Activated CD4-positive, alpha-beta T cell treated with anti-CD3 and anti-CD28 coated beads, Interleukin-2, amount 50 U/mL, for 1 hour (primary cell): ENCODE results near the gene ZFP3.
"Not testable (repeated sequence)": the region's sequence is repeated elsewhere in the genome, so short reads cannot be mapped to it uniquely, and the experiment has no call there.

Experiments
- DNase-seq: peaks from one replicate; pipeline ENCODE4 v3.0.0-alpha.2; 2020

The ZFP3 gene

DNA sequence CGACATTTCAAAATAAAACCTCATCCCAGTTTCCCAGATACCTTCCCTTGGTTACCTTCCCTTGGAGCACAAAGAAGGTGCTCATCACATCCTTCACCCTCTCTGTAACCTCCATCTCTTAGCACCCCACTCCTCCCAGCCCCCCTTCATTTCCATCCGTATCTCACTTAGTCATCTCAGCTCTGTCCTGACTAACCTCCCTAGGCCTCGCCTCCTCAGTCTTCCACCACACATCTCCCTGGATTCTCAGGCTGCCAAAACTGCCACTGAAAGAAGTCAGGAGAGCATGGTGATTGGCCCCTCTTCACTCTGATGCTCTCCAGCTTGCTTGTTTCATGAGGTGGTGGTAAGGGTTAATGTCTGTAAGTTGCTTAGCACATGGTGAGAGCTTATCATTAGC, 2.3 kb downstream of the ZFP3 start:
- DNase-seq = no peak

DNA sequence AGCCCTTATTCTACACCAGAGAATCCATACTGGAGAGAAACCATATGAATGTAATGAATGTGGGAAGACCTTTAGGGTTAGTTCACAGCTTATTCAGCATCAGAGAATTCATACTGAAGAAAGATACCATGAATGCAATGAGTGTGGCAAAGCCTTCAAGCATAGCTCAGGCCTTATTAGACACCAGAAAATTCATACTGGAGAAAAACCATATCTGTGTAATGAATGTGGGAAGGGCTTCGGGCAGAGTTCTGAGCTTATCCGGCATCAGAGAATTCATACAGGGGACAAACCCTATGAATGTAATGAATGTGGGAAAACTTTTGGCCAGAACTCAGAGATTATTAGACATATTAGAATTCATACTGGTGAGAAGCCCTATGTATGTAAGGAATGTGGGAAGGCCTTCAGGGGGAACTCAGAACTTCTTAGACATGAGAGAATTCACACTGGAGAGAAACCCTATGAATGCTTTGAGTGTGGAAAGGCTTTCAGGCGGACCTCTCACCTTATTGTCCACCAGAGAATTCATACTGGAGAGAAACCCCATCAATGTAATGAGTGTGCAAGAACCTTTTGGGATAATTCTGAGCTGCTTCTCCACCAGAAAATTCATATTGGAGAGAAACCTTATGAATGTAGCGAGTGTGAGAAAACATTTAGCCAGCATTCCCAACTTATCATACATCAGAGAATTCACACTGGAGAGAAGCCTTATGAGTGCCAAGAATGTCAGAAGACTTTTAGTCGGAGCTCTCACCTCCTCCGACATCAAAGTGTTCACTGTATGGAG, 14.1 kb downstream of the ZFP3 start:
- no peak for DNase-seq

DNA sequence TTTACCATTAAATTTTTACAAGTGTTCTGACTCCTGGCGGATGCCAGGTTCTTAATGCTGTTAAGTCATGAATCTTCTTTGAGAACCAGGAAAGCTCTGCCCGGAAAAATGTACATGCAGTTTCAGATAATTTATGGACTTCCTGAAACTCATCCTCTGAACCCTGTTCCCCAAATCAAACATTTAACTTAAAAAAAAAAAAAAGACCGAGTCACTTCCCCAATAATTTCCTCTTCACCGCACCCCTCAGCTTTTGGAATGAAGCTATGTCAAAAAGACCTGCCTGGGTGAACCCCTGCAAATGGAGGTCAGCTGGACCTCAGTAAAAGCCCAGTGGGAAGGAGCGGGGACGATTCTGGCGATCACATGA, 18.4 kb downstream of the ZFP3 start:
- DNase-seq = no peak

DNA sequence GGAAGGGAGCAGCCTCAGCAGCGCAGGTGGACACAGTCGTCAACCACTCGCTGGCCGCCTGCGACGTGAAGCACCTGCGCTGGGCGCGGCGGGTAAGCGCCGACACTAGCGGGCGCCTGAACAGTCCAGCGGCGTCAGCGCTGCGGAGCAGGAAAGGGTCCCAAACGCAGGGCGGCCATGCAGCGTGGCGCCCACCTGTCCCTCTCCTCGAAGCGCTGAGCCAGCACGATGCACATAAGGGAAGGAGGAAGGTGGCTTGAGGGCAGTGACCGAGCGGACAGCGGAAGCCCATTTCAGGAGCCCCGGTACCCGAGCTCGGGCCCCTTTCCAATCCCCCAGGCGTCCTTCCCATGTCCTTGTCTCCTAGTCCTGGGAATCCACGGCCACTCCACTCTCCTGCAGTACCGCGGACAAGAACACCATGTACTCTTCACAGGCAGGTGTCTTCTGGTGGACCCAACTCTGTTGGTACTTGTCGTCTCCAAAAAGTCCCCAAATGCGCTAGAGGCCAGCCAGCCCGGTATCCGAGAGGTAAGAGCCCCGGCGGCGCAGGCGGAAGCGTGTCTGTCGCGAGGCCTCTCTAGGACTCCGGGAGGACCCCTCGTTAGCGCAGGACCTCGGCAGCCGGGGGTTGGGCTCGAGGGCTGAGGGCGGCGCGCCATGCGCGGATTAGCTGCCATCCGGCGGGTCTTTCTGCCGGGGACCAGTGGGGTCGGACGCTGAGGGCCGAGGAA, 19.0 kb downstream of the ZFP3 start:
- DNase-seq = peak; percentile 29

DNA sequence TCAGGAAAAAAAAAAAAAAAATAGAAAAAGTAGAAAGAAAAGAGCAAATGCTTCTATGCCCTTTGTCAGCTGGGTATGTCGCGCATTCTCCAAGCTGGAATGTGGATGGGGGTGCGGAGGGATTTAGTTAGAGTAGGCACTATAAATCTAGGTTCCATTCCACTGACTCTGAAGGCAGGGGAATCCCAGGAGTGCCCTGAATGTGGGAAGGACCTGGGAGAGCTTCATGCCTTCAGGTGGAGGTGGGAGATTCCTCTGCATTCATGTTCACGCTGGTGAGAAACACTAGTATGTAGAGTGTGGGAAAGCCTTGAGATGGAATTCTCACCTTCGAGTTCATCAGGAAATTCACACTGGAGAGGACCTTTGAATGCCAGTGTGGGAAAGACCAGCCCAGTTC, 21.0 kb downstream of the ZFP3 start:
- no peak for DNase-seq

DNA sequence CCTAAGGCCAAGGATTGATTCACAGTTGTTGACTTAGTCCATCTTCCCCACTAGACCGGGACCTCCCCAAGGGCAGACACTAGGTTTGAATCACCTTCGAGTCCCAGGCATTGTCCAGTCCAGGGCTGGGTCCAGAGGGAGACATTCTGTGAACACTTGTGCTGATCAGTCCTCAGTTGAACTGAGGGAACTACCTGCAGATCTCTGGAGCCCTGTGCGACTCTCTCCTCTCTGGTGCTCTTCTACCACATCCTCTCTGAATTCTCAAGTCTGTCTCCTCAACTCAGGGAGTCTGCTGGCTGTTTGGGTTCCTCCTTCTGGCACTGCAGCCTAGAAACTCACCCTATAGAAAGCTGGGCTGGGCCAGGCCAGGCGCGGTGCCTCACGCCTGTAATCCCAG, 22.6 kb downstream of the ZFP3 start:
- DNase-seq = no peak

DNA sequence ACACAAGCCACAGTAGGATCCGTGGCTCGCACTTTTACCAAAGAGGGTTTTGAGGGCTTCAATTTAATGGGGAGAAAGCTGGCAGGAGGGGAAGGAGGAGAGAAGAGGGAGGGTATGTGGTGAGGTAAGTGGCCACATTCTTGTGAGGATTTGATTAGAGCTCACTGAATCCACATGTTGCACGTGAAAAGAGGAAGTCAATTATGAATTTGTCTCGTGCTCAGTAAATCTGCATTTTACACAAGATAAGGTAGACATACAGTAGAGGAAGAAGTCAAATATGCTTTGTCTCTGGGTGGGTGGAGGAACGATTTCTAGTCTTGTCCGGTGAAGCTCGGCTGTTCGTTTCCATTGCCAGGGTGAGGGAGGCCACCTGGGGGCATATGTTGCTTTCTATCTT, 32.5 kb downstream of the ZFP3 start:
- DNase-seq = no peak

DNA sequence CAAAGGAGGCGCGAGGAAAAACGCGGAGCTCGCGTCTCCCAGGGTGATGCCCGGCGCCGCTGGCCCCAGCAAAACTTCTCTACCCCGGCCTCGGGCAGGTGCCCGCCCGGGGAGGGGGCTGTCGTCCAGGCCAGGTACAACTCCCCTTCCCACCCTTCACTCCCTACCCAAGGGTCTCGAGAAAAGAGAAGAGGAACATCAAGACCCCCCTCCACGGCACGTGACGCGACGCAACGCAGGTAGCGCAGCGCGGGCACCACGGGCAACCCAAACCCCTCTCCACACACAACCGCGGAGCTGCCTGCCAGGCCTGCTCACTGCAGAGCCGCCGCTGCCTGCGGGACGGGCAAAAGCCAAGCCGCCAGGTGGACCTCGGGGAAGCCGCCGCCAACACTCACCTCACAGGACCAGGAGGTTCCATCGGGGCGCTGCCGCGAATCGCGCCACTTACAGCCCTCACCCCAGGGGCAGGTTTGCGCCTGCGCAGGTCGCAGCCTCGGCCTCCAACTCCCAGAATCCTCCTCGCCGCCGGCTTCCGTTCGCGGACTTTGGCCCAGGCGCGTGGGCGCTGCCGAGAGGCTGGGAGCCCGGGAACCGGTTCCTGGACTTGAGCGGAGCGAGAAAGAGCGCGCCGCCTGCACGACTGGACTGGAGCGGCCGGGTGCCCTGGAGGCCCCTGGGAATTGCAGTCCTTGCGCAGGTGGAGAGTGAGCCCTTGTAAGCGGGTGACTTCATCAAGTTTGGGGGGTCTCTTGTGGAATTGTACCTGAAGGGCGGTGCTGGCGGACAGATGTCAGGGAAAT, 33.3 kb downstream of the ZFP3 start, which contains the start of gene ZNF232:
Gene ZNF232 (minus strand): TSS at position 477 of the 803 bp plus-strand sequence. CDS start 56 bp downstream, at position 421.
- DNase-seq = peak; percentile 88

DNA sequence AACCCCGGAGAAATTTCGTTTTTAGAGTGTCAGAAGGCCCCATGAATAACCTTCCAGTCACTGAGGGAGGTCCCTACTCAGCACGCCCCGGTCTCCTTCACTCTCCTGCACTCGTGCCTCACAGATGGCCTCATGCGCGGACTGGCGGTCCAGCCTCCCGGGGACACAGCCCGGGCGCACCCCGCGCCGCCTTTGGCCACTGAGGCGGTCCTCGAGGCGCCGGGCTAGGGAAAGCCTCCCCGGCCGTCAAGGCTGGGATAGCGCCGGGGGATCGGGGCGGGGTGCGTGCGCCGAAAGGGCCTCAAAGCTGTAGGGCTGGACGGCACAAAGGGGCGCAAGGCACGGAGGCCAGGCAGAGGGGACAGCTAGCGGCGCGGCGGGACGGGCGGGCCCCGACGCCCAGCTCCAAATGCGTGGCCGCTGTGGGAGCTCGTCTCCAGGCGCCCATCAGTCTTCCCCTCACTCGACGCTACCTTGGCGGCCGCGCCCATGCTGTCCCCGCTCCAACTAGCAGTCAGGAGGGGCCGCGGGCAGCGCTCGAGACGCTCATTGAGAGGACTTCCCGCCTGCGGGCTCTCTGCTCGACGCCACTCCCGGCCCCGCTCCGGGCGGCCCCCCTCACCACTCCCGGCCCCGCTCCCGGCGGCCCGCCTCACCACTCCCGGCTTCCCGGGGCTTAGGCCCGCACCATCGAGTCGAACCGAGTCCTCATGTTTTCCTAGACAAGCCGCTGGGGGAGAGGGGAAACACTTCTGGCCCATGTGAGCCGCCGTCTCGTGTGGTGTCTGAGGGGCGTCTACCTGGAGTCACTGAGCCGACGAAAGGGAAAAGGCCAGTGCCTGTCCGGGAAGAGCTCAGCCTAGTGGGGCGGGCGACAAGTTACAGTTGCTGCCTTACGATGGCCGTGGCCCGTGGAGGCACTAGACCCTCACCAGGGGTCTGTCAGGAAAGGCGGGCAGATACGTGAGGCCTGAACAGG, 37.7 kb downstream of the ZFP3 start, which contains the start of gene USP6:
Gene USP6 (plus strand): TSS at position 360 of the 979 bp plus-strand sequence. CDS start 14,336 bp downstream, outside the sequence.
- no peak for DNase-seq

DNA sequence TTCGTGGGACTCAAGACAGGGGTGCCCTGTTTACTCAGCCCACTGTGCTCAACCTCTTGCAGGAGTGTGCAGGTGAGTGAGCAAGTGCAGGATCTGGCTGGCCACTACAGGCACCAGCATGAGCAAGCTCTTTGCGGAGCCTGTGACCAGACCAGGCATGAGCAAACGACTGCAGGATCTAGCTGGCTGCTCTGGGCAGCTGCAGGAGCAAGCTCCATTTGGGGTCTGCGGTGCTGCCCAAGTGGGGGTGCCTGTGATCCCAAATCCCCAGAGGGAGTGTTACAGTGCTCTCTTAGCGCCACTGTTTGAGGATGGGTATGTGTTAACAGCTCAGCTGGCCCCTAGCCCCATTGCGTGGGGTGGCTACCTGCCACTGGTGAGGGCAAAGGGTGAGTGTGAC, 40.0 kb downstream of the ZFP3 start:
- DNase-seq = no peak

DNA sequence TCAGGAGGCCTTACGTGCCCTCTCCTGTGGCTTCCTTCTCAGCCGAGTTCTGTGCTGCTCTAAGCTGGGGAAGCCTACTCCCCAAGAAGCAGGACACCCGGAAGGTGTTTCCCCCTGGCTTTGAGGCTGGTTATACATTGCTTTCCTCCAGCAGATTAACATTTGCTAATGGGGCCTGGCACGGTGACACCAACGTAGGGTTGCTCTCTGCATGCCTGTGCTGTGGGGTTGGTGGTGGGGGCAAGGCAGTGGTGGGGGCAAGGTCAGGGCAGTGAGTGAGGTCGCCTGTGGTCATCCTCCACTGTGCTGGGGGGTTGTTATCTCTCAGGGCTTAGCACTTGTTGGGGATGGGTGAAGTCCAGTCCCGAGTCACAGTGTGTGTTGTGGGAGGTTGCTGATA, 41.8 kb downstream of the ZFP3 start:
- no peak for DNase-seq

DNA sequence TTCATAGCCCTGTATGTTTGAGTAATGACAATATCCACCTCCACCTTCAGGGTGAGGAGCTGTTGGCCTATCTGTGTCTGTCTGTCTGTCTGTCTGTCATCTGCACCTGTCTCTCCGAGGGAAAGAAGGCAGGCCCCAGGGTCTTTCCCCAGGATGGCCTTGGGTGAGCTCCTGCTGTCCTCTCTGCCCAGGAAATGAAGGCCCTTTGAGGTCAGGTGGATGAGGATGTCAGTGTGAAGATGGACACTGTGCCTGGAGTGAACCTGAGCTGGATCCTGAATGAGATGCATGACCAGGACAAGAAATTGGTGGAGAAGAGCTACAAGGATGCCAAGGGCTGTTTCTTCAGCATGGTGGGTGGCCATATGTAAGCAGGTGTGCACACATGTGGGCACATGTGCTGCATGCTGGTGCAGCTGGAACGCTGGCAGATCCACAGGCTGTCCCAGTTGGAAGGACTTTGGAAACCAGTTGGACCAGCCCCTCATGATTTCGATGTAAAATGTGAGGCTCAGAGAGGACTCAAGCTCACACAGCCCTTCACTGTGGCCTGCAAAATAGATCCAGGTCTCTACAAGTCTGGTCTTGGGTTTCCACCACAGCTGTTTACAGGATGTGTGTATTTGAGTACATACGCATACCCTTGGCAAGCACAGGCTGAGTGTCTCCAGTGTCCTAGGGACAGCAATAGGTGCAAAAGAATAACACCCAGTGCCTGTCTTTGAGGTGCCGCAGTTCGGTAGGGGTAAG, 42.3 kb downstream of the ZFP3 start:
- DNase-seq = not testable (repeated sequence)

DNA sequence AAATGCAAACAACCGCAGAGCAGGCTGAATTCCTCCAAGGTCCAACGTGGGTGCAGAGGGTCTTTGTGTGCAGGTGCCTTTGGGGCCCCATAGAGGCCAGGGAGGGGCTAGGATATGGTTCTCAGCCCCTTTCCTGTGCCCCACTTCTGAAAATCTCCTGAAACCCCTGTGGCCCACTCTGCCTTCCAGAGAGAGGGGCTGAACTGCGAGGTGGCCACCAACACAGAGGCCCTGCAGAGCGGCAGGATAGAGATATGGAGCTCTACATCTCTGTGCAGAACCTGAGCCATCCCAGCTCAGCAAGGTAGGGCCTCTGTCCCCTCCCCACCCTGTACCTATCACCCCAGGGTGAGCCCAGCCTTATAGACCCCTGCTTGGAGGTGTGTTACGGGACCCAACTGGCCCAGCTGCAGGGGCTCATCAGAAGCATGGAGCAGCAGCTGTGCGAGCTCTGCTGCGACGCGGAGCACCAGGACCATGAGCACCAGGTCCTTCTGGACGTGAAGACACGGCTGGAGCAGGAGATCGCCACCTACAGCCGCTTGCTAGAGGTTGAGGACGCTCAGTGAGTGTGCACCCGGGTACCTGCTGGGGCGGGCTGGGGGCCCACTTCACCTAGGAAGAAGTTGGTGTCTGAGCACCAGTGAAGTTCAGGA, 43.0 kb downstream of the ZFP3 start:
- no peak for DNase-seq

DNA sequence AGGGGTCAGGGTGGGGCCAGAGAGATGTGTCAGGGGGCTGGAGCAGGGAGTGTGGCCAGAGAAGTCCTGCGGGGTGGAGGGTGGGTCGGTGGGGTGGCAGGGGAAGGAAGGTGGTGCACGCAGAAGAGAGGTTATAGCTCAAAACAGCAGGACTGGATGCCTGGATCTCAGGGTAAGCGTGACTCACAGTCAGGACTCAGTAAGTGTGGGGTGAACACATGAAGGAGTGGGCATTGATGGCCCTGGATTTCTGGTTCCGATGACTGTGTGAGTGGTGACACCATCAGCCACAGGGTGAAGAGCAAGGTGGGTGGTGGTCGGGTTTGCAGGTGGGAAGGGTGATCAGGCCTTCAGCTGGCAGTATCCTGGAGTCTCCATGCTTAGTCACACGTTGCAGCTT, 43.8 kb downstream of the ZFP3 start:
- not testable (repeated sequence) for DNase-seq

DNA sequence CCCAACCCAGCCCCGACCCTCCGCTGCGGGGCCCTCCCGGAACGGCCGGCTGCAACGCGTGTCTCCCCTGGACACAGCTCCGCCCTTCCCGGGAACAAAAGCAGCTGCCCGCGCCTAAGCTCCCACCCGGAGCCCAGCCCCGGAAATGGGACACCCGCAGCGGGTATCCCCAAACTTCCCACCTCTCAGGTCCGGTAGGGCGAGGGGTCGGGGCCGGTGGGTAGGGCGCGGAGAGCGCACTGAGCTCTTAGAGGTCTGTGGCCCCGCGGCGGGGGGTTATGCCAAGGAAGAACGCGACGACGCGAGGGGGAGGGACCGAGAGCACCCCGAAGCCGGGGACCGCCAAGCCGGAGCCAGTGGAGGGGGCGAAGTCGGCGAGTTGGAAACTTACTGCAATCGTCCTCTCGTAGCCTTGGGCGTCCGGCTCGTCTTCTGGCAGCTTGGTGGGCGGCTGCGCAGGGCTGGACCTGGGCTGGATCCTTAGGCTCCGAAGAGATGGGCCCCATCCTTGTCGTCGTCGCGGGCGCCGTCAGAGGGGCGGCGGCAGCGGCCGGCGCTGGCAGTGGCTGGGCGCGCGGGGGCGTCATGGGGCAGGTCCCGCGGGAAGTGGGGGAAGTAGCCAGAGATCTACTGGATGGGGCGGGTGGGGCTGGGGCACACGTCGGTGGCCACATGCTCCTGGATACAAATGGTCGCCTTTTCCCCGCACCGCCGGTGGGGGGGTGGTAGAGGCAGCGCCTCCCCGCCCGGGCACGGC, 44.5 kb downstream of the ZFP3 start:
- no peak for DNase-seq

DNA sequence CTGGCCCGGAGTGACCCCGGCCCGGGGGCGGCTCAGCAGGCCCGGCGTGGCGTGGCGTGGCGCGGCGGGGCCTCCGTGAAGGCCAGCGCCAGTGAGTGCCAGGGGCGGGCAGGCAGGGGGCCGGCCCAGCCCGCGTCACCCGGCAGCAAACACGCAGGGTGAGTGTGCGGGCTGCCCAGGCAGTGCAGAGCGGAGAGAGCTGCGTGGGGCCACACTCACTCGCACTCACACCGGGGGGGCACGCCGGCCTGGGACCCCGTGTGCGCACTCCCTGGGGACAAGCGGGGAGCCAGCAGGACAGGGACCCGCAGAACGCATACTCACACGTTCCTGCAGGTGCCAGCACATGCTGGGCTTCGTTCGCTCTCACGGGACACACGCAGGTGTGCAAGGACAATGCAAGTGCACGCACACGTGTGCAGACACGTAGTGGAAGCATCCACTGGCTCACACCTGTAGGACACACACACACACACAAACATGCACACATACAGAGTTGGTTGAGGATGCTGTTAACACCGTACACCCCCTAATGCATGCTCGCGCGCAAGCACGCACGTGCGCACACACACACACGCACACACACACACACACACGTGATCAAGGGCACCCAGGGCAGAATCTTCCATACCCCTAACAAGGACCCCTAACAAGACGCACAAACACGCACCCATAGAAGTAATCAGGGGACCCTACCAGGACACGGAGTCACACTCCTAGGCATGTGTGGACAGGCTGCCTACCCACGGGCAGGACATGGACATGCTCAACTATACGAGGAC, 45.3 kb downstream of the ZFP3 start:
- no peak for DNase-seq

DNA sequence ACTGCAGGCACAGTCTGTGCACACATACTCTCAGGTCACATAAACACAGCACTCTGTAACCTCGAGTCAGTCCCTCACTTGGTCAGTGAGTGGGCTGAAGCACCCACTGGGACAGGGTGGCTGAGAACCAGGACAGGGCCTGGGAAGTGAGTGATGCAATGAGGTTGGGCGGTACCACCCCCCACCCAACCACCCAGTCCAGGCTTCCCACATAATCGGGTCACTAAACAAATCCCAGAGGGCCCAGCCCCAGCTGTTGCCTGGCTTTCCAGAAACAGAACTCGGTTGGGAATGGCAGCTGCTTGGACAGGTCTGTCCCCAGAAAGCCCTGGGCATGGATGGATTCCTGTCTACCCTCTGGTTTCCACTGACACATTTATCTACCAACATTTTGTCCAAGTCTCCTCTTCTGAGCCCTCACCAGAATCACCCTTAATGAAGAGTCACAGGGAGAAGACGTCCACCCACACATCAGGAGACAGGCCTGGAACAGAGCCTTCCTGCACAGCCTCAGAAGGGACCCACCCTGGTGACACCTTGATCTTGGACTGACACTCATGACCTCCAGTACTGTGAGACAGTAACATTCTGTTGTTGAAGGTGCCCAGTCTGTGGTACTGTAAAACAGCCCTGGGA, 46.0 kb downstream of the ZFP3 start:
- not testable (repeated sequence) for DNase-seq

DNA sequence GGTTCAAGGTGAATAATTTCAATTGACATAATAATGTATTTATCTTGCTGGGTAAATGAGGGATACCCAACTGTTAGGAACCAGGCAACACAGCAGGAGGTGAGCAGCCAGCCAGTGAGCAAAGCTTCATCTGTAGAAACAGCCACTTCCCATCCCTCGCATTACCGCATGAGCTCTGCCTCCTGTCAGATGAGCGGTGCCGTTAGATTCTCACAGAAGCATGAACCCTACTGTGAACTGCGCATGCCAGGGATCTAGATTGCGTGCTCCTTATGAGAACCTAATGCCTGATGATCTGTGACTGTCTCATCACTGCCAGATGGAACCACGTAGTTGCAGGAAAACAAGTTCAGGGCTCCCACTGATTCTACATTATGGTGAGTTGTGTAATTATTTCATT, 46.6 kb downstream of the ZFP3 start:
- not testable (repeated sequence) for DNase-seq
